Coronary artery (tissue), 2 donors: Measurements from ENCODE around the gene PRAF2.

Experiments
- DNase-seq: peaks from one replicate; pipeline ENCODE4 v3.0.0-alpha.2; 2017; ENCODE audit warnings: low spot score
- H3K27ac ChIP-seq, 2 donors: fragments of 200-600 bp; sonication (generic); one replicate each; pipeline ENCODE4 v1.5.1; 2016 to 2019
- H3K4me3 ChIP-seq: fragments of 200-600 bp; sonication (generic); 2 replicates; pipeline ENCODE4 v1.5.1; 2016; ENCODE audit warnings: mild to moderate bottlenecking, moderate library complexity
- TF ChIP-seq, protein P1 (sequence below): fragments of 200-600 bp; sonication (generic); IDR thresholded peaks from one replicate; pipeline ENCODE4 v1.5.1; 2019; ENCODE audit warnings: antibody characterized with exemption

Gene PRAF2

GRCh38 chrX:49053223-49054072, 20.4 kb downstream of the PRAF2 start:
- Histone ChIP-seq H3K27ac (peak overlapping the region; percentile 66 to 93), H3K4me3 (peak overlapping the region; percentile 84)
- TF ChIP-seq, protein P1, sequence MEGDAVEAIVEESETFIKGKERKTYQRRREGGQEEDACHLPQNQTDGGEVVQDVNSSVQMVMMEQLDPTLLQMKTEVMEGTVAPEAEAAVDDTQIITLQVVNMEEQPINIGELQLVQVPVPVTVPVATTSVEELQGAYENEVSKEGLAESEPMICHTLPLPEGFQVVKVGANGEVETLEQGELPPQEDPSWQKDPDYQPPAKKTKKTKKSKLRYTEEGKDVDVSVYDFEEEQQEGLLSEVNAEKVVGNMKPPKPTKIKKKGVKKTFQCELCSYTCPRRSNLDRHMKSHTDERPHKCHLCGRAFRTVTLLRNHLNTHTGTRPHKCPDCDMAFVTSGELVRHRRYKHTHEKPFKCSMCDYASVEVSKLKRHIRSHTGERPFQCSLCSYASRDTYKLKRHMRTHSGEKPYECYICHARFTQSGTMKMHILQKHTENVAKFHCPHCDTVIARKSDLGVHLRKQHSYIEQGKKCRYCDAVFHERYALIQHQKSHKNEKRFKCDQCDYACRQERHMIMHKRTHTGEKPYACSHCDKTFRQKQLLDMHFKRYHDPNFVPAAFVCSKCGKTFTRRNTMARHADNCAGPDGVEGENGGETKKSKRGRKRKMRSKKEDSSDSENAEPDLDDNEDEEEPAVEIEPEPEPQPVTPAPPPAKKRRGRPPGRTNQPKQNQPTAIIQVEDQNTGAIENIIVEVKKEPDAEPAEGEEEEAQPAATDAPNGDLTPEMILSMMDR = no peak
- no peak for DNase-seq

- DNase-seq = no peak
- Histone ChIP-seq H3K4me3 (peak overlapping the region; percentile 50), H3K27ac (peak overlapping the region in 1 of 2 donors; percentile 85)
- TF ChIP-seq, protein P1 = no peak
Observed at GRCh38 chrX:49043987-49044281, 29.9 kb downstream of the PRAF2 start.

- DNase-seq = peak; percentile 99
- TF ChIP-seq, protein P1 = no peak
- peak within 1 kb of the TSS; percentile 81 for H3K4me3 ChIP-seq
Observed at GRCh38 chrX:49043220-49043986, 30.4 kb downstream of the PRAF2 start, which contains the start of gene TFE3. Gene TFE3 (minus strand): TSS chrX:49043357. CDS start chrX:49043226, 131 bp downstream.

GRCh38 chrX:49042581-49043219, 31.1 kb downstream of the PRAF2 start:
- DNase-seq = no peak
- TF ChIP-seq, protein P1 = no peak
- Histone ChIP-seq H3K27ac (peak overlapping the region; percentile 94 to 97), H3K4me3 (peak overlapping the region; percentile 81)

More at GRCh38 chrX:49043220-49043986, 30.4 kb downstream of the PRAF2 start, which contains the start of gene TFE3:
- H3K27ac ChIP-seq = peak within 1 kb of the TSS; percentile 94 to 97

- Histone ChIP-seq H3K27ac (peak overlapping the region; percentile 94 to 97), H3K4me3 (peak overlapping the region; percentile 81)
- no peak for DNase-seq
- TF ChIP-seq, protein P1 = no peak
Observed at GRCh38 chrX:49041744-49042580, 31.8 kb downstream of the PRAF2 start.

GRCh38 chrX:49040376-49040955, 33.3 kb downstream of the PRAF2 start:
- Histone ChIP-seq H3K27ac (peak overlapping the region; percentile 70 to 97), H3K4me3 (peak overlapping the region; percentile 81)
- TF ChIP-seq, protein P1 = no peak
- DNase-seq = no peak
